CD4-positive, alpha-beta T cell treated with Interleukin-17A for 4 hours (primary cell): Measurements from ENCODE around the gene MYO15A.

Experiments used
- DNase-seq: peaks from one replicate; pipeline ENCODE4 v3.0.0-alpha.2; 2020; ENCODE audit warnings: mixed read lengths

Gene MYO15A

GRCh38 chr17:18106211-18106610, 2.3 kb upstream of the MYO15A start:
- no peak for DNase-seq

GRCh38 chr17:18107061-18107790, 1.3 kb upstream of the MYO15A start:
- DNase-seq = no peak

GRCh38 chr17:18107971-18108370, 585 bp upstream of the MYO15A start:
- no peak for DNase-seq

GRCh38 chr17:18109935-18110485, 1.5 kb downstream of the MYO15A start:
- no peak for DNase-seq

GRCh38 chr17:18110636-18111145, 2.1 kb downstream of the MYO15A start:
- no peak for DNase-seq

- no peak for DNase-seq
Observed at GRCh38 chr17:18111330-18111971, 2.9 kb downstream of the MYO15A start.

- no peak for DNase-seq
Observed at GRCh38 chr17:18115517-18115916, 7.0 kb downstream of the MYO15A start.

GRCh38 chr17:18116078-18116477, 7.5 kb downstream of the MYO15A start:
- no peak for DNase-seq

GRCh38 chr17:18117533-18117932, 9.0 kb downstream of the MYO15A start:
- no peak for DNase-seq

- no peak for DNase-seq
Observed at GRCh38 chr17:18117982-18118975, 9.7 kb downstream of the MYO15A start.

GRCh38 chr17:18119166-18119745, 10.7 kb downstream of the MYO15A start:
- DNase-seq = no peak

- DNase-seq = no peak
Observed at GRCh38 chr17:18119938-18120337, 11.4 kb downstream of the MYO15A start.

- no peak for DNase-seq
Observed at GRCh38 chr17:18120461-18121017, 12.0 kb downstream of the MYO15A start.

GRCh38 chr17:18121144-18121910, 12.8 kb downstream of the MYO15A start:
- no peak for DNase-seq

GRCh38 chr17:18122990-18123753, 14.6 kb downstream of the MYO15A start:
- no peak for DNase-seq

GRCh38 chr17:18124345-18125126, 16.0 kb downstream of the MYO15A start:
- DNase-seq = no peak

GRCh38 chr17:18129041-18129502, 20.5 kb downstream of the MYO15A start:
- no peak for DNase-seq

- DNase-seq = no peak
Observed at GRCh38 chr17:18132711-18133110, 24.2 kb downstream of the MYO15A start.

- no peak for DNase-seq
Observed at GRCh38 chr17:18136357-18136756, 27.8 kb downstream of the MYO15A start.
